Measurements from ENCODE around the gene UBXN2A. TPM values are rescaled to one million over a fixed set of nuclear protein-coding genes. Genes with fewer than 3 reads are reported as not detected.

Gene UBXN2A
- total and polyA plus RNA-seq, 7 donors, result 8.1 to 21.2 (median 15.0) TPM

- Histone ChIP-seq H3K27ac (no peak overlapping the region), H3K4me1 (no peaks in the 10 kb centered on the region), H3K4me3 (no peak overlapping the region), H3K36me3 (peaks cover 0 to 35% (median 6%) of the 10 kb centered on the region in 4 donors), H3K27me3 (no peaks in the 10 kb centered on the region), H3K9me3 (no peaks in the 10 kb centered on the region)
- no peak for DNase-seq
- intact Hi-C loops (cut with DNase I), result no loop called here
- 85 to 92% methylated on average over 16 of the region's 16 CpGs for WGBS, 2 donors
- TF ChIP-seq POLR2AphosphoS5 (IDR thresholded peaks at IDR 0.05) (no peak), CTCF (IDR thresholded peaks at IDR 0.05) (no peak), POLR2A (IDR thresholded peaks at IDR 0.05) (no peak), EP300 (IDR thresholded peaks at IDR 0.05) (no peak)
Observed at GRCh38 chr2:24022975-24023575, 82.8 kb downstream of the UBXN2A start.

GRCh38 chr2:24024018-24024417 lies 83.8 kb downstream of the UBXN2A start:
- TF ChIP-seq CTCF (IDR thresholded peaks at IDR 0.05) (peak in 1 of 4 experiments; percentile 9), EP300 (IDR thresholded peaks at IDR 0.05) (no peak)
- intact Hi-C loops (cut with DNase I), result no loop called here
- Histone ChIP-seq H3K4me1 (no peaks in the 10 kb centered on the region), H3K9me3 (no peaks in the 10 kb centered on the region), H3K36me3 (peaks cover 0 to 44% (median 8%) of the 10 kb centered on the region in 4 donors), H3K27ac (no peak overlapping the region), H3K27me3 (no peaks in the 10 kb centered on the region), H3K4me3 (no peak overlapping the region)
- DNase-seq, result no peak
- WGBS, 2 donors, result 83 to 85% methylated on average over 12 of the region's 12 CpGs

- peaks cover 8 to 55% (median 12%) of the 10 kb centered on the region in 4 donors for H3K36me3 ChIP-seq
- no peaks in the 10 kb centered on the region for H3K27me3 ChIP-seq
- TF ChIP-seq CTCF (IDR thresholded peaks at IDR 0.05) (no peak), EP300 (IDR thresholded peaks at IDR 0.05) (no peak), POLR2A (IDR thresholded peaks at IDR 0.05) (no peak), POLR2AphosphoS5 (IDR thresholded peaks at IDR 0.05) (no peak)
- H3K9me3 ChIP-seq, result no peaks in the 10 kb centered on the region
- intact Hi-C loops (cut with DNase I), result no loop called here
- H3K4me3 ChIP-seq, result no peak overlapping the region
- 94 to 95% methylated on average over 17 of the region's 17 CpGs for WGBS, 2 donors
- no peak overlapping the region for H3K27ac ChIP-seq
- H3K4me1 ChIP-seq, result no peaks in the 10 kb centered on the region
- DNase-seq, result no peak
Observed at GRCh38 chr2:24024996-24025663, 84.9 kb downstream of the UBXN2A start.

GRCh38 chr2:24026233-24026632 lies 86.0 kb downstream of the UBXN2A start:
- Histone ChIP-seq H3K4me1 (no peaks in the 10 kb centered on the region), H3K36me3 (peaks cover 14 to 66% (median 22%) of the 10 kb centered on the region in 4 donors), H3K27me3 (no peaks in the 10 kb centered on the region), H3K27ac (no peak overlapping the region), H3K9me3 (no peaks in the 10 kb centered on the region), H3K4me3 (no peak overlapping the region)
- 81 to 86% methylated on average over 2 of the region's 2 CpGs for WGBS, 2 donors
- TF ChIP-seq POLR2A (IDR thresholded peaks at IDR 0.05), result no peak
- TF ChIP-seq CTCF (IDR thresholded peaks at IDR 0.05), result no peak
- TF ChIP-seq EP300 (IDR thresholded peaks at IDR 0.05), result no peak
- TF ChIP-seq POLR2AphosphoS5 (IDR thresholded peaks at IDR 0.05), result no peak
- no peak for DNase-seq
- intact Hi-C loops (cut with DNase I), result no loop called here

Data from sigmoid colon (tissue), 7 donors.